ENCODE data around the gene LMO1. TPM values are rescaled to one million over a fixed set of nuclear protein-coding genes. Genes with fewer than 3 reads are reported as not detected.

LMO1 gene
- total RNA-seq, 1 experiment from 2014 or later, result 0.27 TPM

DNA sequence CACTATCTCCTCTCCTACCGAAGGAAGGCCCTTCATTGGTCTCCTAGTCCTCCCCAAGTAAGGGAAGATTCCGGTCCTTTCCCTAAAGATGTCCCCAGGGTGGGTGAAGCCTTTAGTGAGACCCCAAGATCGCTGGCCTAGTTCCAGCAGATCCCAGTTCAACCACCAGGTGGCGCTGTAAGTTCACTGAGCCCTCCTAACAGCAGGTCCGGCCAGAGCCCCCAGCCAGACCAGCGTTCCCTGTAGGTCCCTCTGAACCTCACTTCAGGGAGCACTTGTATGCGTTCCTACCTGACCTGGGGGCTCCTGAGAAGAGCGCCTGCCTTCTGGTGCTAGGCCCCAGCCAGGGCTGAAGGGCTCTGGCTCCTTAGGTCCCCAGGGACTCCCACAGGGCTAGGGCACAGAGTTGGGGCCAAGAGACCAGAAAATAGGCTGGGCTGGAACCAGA is 38.1 kb downstream of the LMO1 start:
- ATAC-seq (peak; percentile 88), DNase-seq (ENCODE audit: low read depth, low spot score) (peak; percentile 42)
- no peaks in the 10 kb centered on the region for H3K9me2 ChIP-seq (ENCODE audit: insufficient read depth)
- H3K9ac ChIP-seq (ENCODE audit: low read length), result no peak overlapping the region
- no peaks in the 10 kb centered on the region for H3K79me2 ChIP-seq (ENCODE audit: insufficient read depth, low read length)
- no peak for TF ChIP-seq EGR1 (IDR thresholded peaks at IDR 0.05; ENCODE audit: low read depth)
- TF ChIP-seq ELF1 (IDR thresholded peaks at IDR 0.05; ENCODE audit: borderline replicate concordance, low read depth), result no peak
- TF ChIP-seq, protein P1, sequence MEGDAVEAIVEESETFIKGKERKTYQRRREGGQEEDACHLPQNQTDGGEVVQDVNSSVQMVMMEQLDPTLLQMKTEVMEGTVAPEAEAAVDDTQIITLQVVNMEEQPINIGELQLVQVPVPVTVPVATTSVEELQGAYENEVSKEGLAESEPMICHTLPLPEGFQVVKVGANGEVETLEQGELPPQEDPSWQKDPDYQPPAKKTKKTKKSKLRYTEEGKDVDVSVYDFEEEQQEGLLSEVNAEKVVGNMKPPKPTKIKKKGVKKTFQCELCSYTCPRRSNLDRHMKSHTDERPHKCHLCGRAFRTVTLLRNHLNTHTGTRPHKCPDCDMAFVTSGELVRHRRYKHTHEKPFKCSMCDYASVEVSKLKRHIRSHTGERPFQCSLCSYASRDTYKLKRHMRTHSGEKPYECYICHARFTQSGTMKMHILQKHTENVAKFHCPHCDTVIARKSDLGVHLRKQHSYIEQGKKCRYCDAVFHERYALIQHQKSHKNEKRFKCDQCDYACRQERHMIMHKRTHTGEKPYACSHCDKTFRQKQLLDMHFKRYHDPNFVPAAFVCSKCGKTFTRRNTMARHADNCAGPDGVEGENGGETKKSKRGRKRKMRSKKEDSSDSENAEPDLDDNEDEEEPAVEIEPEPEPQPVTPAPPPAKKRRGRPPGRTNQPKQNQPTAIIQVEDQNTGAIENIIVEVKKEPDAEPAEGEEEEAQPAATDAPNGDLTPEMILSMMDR (IDR thresholded peaks at IDR 0.05 in 2 of 3, conservative IDR thresholded peaks at IDR 0.05 in 1 of 3; ENCODE audit: borderline replicate concordance in 1 of 3, insufficient read depth in 1 of 3, low read depth in 2 of 3, low read length in 2 of 3), result peak; percentile 89 to 95 (median 92)
- TF ChIP-seq POLR2A (IDR thresholded peaks at IDR 0.05; ENCODE audit: borderline replicate concordance, extremely low read depth, insufficient read depth, insufficient read length), result no peak
- no peak for TF ChIP-seq CEBPB (IDR thresholded peaks at IDR 0.05; ENCODE audit: low read depth)
- no peak for TF ChIP-seq JUND (IDR thresholded peaks at IDR 0.05)
- TF ChIP-seq POLR2AphosphoS5 (IDR thresholded peaks at IDR 0.05; ENCODE audit: low read depth, low read length), result no peak
- TF ChIP-seq RAD21 (IDR thresholded peaks at IDR 0.05; ENCODE audit: low read depth), result peak; percentile 96
- TF ChIP-seq TCF7L2 (IDR thresholded peaks at IDR 0.05; ENCODE audit: borderline replicate concordance, extremely low read depth, insufficient read depth, insufficient read length), result no peak
- no peaks in the 10 kb centered on the region for H3K36me3 ChIP-seq (ENCODE audit: control insufficient read depth in 1 of 2, insufficient read depth in 2 of 2, low read length in 2 of 2)
- no peaks in the 10 kb centered on the region for H4K20me1 ChIP-seq (ENCODE audit: insufficient read depth)
- H2AFZ ChIP-seq (ENCODE audit: low read depth, low read length, poor library complexity, severe bottlenecking), result no peak overlapping the region
- ChIA-PET RAD21 (ENCODE audit: low non-redundant PET in 1 of 2, low total read pairs in 2 of 2, uncharacterized antibody in 2 of 2, unreplicated experiment in 2 of 2) (no interaction called here), POLR2A (no interaction called here), CTCF (no interaction called here)
- H3K4me2 ChIP-seq (ENCODE audit: low read length), result 0 out of 2 replicates have a peak overlapping the region, but pooled peaks have one; percentile 21
- peaks cover 0 to 3% of the 10 kb centered on the region in 2 experiments; a peak in 1 of 4 replicates for H3K4me1 ChIP-seq (ENCODE audit: control insufficient read depth in 1 of 2, insufficient read depth in 2 of 2, low read length in 2 of 2)
- no peak overlapping the region for H3K27ac ChIP-seq (ENCODE audit: low read depth, low read length)
- no TSS peak for BruUV-seq (replicated peaks)
- H3K9me3 ChIP-seq (ENCODE audit: control insufficient read depth in 1 of 2, insufficient read depth in 1 of 2, low read depth in 1 of 2, low read length in 2 of 2), result no peaks in the 10 kb centered on the region
- intact Hi-C loops (cut with micrococcal nuclease), result loop anchor here (1.0 to 10.0 kb wide), 4 partner anchors 39 to 729 kb away; no protein-coding TSS in a partner anchor
- H3K27me3 ChIP-seq (ENCODE audit: insufficient read depth, low read length), result no peaks in the 10 kb centered on the region
- no peak overlapping the region for H3K4me3 ChIP-seq (replicated peaks in 1 of 2; ENCODE audit: low read depth in 1 of 2, low read length in 2 of 2)

Measured in HCT116 (cell line).